ENCODE results near the gene TUBB. TPM values are rescaled to one million over a fixed set of nuclear protein-coding genes. Genes with fewer than 3 reads are reported as not detected.

TUBB gene
- total and polyA plus RNA-seq, 10 donors = 109 to 344 (median 243) TPM

DNA sequence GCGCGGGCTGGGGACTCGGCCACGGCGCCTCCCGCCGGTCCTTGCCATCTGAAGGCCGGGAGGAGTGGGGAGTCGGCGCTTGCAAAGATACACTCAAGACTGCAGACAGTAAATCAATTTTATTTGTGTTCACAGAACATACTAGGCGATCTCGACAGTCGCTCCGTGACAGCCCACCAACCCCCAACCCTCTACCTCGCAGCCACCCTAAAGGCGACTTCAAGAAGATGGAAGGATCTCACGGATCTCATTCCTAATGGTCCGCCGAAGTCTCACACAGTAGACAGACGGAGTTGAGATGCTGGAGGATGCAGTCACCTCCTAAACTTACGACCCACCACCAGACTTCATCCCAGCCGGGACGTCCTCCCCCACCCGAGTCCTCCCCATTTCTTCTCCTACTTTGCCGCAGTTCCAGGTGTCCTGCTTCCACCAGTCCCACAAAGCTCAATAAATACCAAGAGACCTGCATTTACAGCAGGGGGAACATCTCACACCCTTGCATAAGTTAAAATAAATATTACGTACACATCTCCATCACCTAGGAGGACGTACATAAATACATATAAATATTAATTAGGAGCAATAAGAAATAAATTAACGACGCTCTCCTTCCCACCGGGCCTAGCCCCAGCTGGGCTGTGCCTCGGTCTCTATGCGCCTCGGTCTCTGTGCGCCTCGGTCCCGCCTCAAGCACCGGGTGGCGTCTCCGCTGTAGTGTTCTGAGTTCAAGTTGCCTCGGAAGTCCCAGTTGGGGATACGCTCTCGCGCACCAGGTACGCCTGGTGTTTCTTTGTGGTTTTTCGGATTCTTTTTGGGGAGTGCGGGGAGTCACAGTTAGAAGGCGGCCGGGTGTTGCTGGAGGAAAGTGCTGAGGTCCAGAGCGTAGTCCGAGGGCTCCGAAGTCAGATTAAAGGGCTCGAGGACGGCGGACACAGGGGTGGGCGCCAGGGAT, 23.2 kb downstream of the TUBB start:
- TF ChIP-seq CTCF (IDR thresholded peaks at IDR 0.05 in 8 of 11, conservative IDR thresholded peaks at IDR 0.05 in 3 of 11) (peak in 1 of 11 experiments; percentile 2), POLR2A (IDR thresholded peaks at IDR 0.05) (peak in 1 of 3 donors; percentile 34), POLR2AphosphoS5 (IDR thresholded peaks at IDR 0.05) (no peak)
- intact Hi-C loops (cut with DNase I; ENCODE audit: low total_unique reads) = loop anchor here (5.0 to 10.0 kb wide), 2 partner anchors 79 to 341 kb away; no protein-coding TSS in a partner anchor
- peaks cover 5 to 33% (median 28%) of the 10 kb centered on the region in 6 donors for H3K36me3 ChIP-seq
- H3K27ac ChIP-seq = peak overlapping the region; percentile 89 to 98 (median 94)
- peak overlapping the region; percentile 74 to 94 (median 87) for H3K4me3 ChIP-seq
- 7 to 12% (median 9%) methylated on average over 54 to 55 of the region's 55 CpGs for WGBS, 5 donors
- H3K4me1 ChIP-seq = peaks cover 21 to 91% (median 59%) of the 10 kb centered on the region in 6 donors
- H3K27me3 ChIP-seq (replicated peaks in 1 of 7) = no peaks in the 10 kb centered on the region
- peak; percentile 86 for DNase-seq
- no peaks in the 10 kb centered on the region for H3K9me3 ChIP-seq

DNA sequence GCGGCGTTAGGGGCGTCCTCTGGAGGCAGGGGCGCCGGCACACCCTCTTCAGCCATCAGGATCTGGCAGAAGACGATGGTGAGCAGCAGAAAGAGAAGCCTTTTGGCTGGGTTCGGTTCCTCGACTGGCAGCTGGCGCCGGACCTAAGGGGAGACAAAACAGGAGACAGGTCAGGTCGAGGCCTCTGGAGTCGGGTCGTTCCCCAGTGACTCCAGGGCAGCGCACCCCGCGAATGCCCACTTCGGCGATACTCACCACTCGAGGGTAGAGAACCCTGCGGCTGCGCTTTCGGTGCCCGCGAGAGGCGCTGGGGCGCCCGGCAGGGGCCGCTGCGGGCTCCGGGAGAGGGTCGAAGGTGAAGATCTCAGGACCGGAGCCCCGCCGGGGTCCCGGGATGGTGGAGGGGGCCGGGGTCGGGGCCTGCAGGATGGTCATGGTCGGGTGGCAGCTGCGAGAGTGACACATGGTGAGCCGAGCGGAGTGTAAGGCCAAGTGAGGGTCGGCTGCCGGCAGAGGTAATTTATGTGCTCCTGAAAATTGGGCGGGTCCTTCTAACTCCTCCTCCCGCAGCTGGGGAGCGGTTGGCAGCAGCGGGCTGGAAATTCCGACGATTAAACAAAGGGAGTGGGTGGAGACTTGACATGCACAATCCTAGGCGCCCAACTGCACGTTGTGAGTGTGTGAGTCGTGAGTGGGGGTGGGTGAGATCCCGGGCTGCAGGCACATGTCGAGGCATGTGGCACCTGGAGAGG, 24.1 kb downstream of the TUBB start, which contains the start of gene IER3:
Gene IER3 (minus strand): TSS at position 494 of the 752 bp plus-strand sequence. CDS start 29 bp downstream, at position 465.
- H3K9me3 ChIP-seq = no peaks in the 10 kb centered on the region
- peak within 1 kb of the TSS; percentile 89 to 98 (median 94) for H3K27ac ChIP-seq
- H3K27me3 ChIP-seq (replicated peaks in 1 of 7) = no peaks in the 10 kb centered on the region
- TF ChIP-seq POLR2AphosphoS5 (IDR thresholded peaks at IDR 0.05) = peak; percentile 89 to 93 (median 89)
- TF ChIP-seq CTCF (IDR thresholded peaks at IDR 0.05 in 8 of 11, conservative IDR thresholded peaks at IDR 0.05 in 3 of 11) = peak; percentile 20 to 87 (median 72)
- peak in 1 of 3 donors; percentile 55 for TF ChIP-seq POLR2A (IDR thresholded peaks at IDR 0.05)
- DNase-seq = peak; percentile 95
- peak within 1 kb of the TSS; percentile 74 to 94 (median 87) for H3K4me3 ChIP-seq
- WGBS, 5 donors = 0 to 1% (median 1%) methylated on average over 41 to 54 of the region's 54 CpGs
- intact Hi-C loops (cut with DNase I; ENCODE audit: low total_unique reads) = loop anchor here (5.0 to 10.0 kb wide), 2 partner anchors 78 to 341 kb away; no protein-coding TSS in a partner anchor
- peaks cover 18 to 90% (median 53%) of the 10 kb centered on the region in 6 donors for H3K4me1 ChIP-seq
- peaks cover 5 to 24% (median 20%) of the 10 kb centered on the region in 6 donors for H3K36me3 ChIP-seq

DNA sequence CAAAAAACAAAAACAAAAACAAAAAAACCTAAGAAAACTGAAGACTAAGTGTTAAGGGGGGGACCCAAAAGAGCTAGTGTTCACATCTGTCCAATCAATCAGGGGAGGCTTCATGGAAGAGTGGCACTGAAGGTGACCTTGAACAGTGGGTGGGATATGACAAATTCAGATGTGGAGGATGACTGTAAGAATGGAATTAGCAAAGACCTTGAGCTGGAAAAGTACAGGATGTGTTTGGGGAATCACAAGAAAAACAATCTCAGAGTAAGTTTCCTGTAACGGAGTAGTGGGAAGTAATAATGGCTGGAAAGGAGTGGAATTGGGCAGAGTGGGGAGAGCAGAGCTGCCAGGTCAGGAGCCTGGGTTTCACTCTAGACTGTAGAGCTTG, 27.1 kb downstream of the TUBB start:
- WGBS, 5 donors = 67 to 77% (median 75%) methylated on average over 1 of the region's 1 CpG
- H3K9me3 ChIP-seq = no peaks in the 10 kb centered on the region
- H3K4me3 ChIP-seq = no peak overlapping the region
- H3K36me3 ChIP-seq = no peaks in the 10 kb centered on the region
- no peaks in the 10 kb centered on the region for H3K27me3 ChIP-seq (replicated peaks in 1 of 7)
- intact Hi-C loops (cut with DNase I; ENCODE audit: low total_unique reads) = loop anchor here (5.0 to 10.0 kb wide), 2 partner anchors 130 to 338 kb away; no protein-coding TSS in a partner anchor
- no peak for TF ChIP-seq POLR2AphosphoS5 (IDR thresholded peaks at IDR 0.05)
- TF ChIP-seq POLR2A (IDR thresholded peaks at IDR 0.05) = no peak
- no peak for TF ChIP-seq CTCF (IDR thresholded peaks at IDR 0.05 in 8 of 11, conservative IDR thresholded peaks at IDR 0.05 in 3 of 11)
- DNase-seq = no peak
- peak overlapping the region in 7 of 8 donors; percentile 11 to 68 (median 51) for H3K27ac ChIP-seq
- peaks cover 8 to 76% (median 26%) of the 10 kb centered on the region in 6 donors for H3K4me1 ChIP-seq
